ENCODE results near the gene TRIM74.
"Not testable (repeated sequence)": the region's sequence is repeated elsewhere in the genome, so short reads cannot be mapped to it uniquely, and the experiment has no call there.

The TRIM74 gene

GRCh38 chr7:72968980-72969516 lies at the start of gene TRIM74:
Gene TRIM74, minus strand, starts transcription at chr7:72969466. Its CDS starts 3,309 bp downstream, at chr7:72966157.
- DNase-seq, result not testable (repeated sequence)

- DNase-seq, result peak; percentile 1
These were observed 37.2 kb upstream of the TRIM74 start for GRCh38 chr7:73006491-73006890.

- peak; percentile 92 for DNase-seq
These were observed 36.6 kb upstream of the TRIM74 start for GRCh38 chr7:73005693-73006447.

GRCh38 chr7:73005356-73005692 lies 36.1 kb upstream of the TRIM74 start:
- peak; percentile 76 for DNase-seq

GRCh38 chr7:72997887-72998468 lies 28.7 kb upstream of the TRIM74 start:
- DNase-seq, result not testable (repeated sequence)

- DNase-seq, result not testable (repeated sequence)
These were observed 28.2 kb upstream of the TRIM74 start for GRCh38 chr7:72997447-72997846.

- DNase-seq, result not testable (repeated sequence)
These were observed 26.2 kb upstream of the TRIM74 start for GRCh38 chr7:72995484-72995883.

GRCh38 chr7:72990146-72990913 lies 21.1 kb upstream of the TRIM74 start:
- not testable (repeated sequence) for DNase-seq

- DNase-seq, result not testable (repeated sequence)
These were observed 12.8 kb upstream of the TRIM74 start for GRCh38 chr7:72982084-72982483.

- DNase-seq, result not testable (repeated sequence)
These were observed 11.1 kb upstream of the TRIM74 start for GRCh38 chr7:72980382-72980781.

- not testable (repeated sequence) for DNase-seq
These were observed 7.2 kb upstream of the TRIM74 start for GRCh38 chr7:72976434-72976833.

- DNase-seq, result not testable (repeated sequence)
These were observed 6.5 kb upstream of the TRIM74 start for GRCh38 chr7:72975656-72976286.

GRCh38 chr7:72974781-72975180 lies 5.5 kb upstream of the TRIM74 start:
- DNase-seq, result not testable (repeated sequence)

GRCh38 chr7:72971505-72971904 lies 2.2 kb upstream of the TRIM74 start:
- DNase-seq, result not testable (repeated sequence)

- not testable (repeated sequence) for DNase-seq
These were observed 422 bp upstream of the TRIM74 start for GRCh38 chr7:72969688-72970087.

GRCh38 chr7:72966892-72967291 lies 2.4 kb downstream of the TRIM74 start:
- not testable (repeated sequence) for DNase-seq

- not testable (repeated sequence) for DNase-seq
These were observed 3.9 kb downstream of the TRIM74 start for GRCh38 chr7:72965186-72965975.

- DNase-seq, result not testable (repeated sequence)
These were observed 6.2 kb downstream of the TRIM74 start for GRCh38 chr7:72963056-72963455.

GRCh38 chr7:72961346-72961650 lies 8.0 kb downstream of the TRIM74 start:
- DNase-seq, result not testable (repeated sequence)

- not testable (repeated sequence) for DNase-seq
These were observed 8.5 kb downstream of the TRIM74 start for GRCh38 chr7:72960626-72961345.

GRCh38 chr7:72960029-72960428 lies 9.2 kb downstream of the TRIM74 start:
- not testable (repeated sequence) for DNase-seq
